B cell (primary cell): Measurements from ENCODE around the gene CCNF.

Source experiments
- CTCF ChIP-seq: fragments of 200-600 bp; IDR thresholded peaks from one replicate; pipeline ENCODE4 v1.8.0; 2022; ENCODE audit warnings: antibody characterized with exemption, mild to moderate bottlenecking
- EZH2 ChIP-seq: IDR thresholded peaks from 2 replicates; pipeline ENCODE4 v1.6.1; 2012; ENCODE audit warnings: borderline replicate concordance, low read depth, mild to moderate bottlenecking, moderate library complexity, low read length; ENCODE audit not compliant: insufficient read depth, poor library complexity, severe bottlenecking

GRCh38 chr16:2467528-2468232, 38.4 kb downstream of the CCNF start:
- TF ChIP-seq CTCF, result peak; percentile 35
- TF ChIP-seq EZH2, result no peak
